SU-DHL-6 (cell line): Measurements from ENCODE around the gene HHAT.

Experiments
- H2AFZ ChIP-seq: fragments of 200-600 bp; sonication (generic); 2 replicates; pipeline ENCODE4 v1.6.1; 2014; ENCODE audit warnings: low read depth, mild to moderate bottlenecking, moderate library complexity, mixed read lengths, antibody characterized with exemption, low read length; ENCODE audit not compliant: severe bottlenecking
- H3F3A ChIP-seq: fragments of 200-600 bp; shearing (Covaris generic); 2 replicates; pipeline ENCODE4 v1.6.0; 2016; ENCODE audit warnings: antibody characterized with exemption, mild to moderate bottlenecking; ENCODE audit not compliant: insufficient read depth
- H3K27ac ChIP-seq: fragments of 200-600 bp; sonication (generic); 2 replicates; pipeline ENCODE4 v1.5.1; 2016; ENCODE audit warnings: low read depth, mild to moderate bottlenecking, low read length, moderate library complexity, mixed read lengths
- H3K27me3 ChIP-seq: fragments of 200-600 bp; sonication (generic), shearing (Covaris generic); 2 replicates; pipeline ENCODE4 v1.6.0; 2014; ENCODE audit warnings: mild to moderate bottlenecking, low read length
- H3K36me3 ChIP-seq: fragments of 200-600 bp; sonication (generic); 2 replicates; pipeline ENCODE4 v1.6.1; 2014; ENCODE audit warnings: mild to moderate bottlenecking, low read length, mixed read lengths
- H3K4me2 ChIP-seq: fragments of 300-600, 200-600 bp; shearing (Covaris generic), sonication (generic); 2 replicates; pipeline ENCODE4 v1.6.0; 2014; ENCODE audit warnings: low read length, low read depth, mild to moderate bottlenecking; ENCODE audit not compliant: poor library complexity, severe bottlenecking
- H3K4me3 ChIP-seq: fragments of 200-600 bp; sonication (generic); 2 replicates; pipeline ENCODE4 v1.5.1; 2014; ENCODE audit warnings: antibody characterized with exemption, low read length, mild to moderate bottlenecking, mixed read lengths; ENCODE audit not compliant: insufficient read depth, poor library complexity, severe bottlenecking
- H3K79me2 ChIP-seq: fragments of 200-600 bp; sonication (generic); 2 replicates; pipeline ENCODE4 v1.6.1; 2014; ENCODE audit warnings: mild to moderate bottlenecking, low read length, moderate library complexity; ENCODE audit not compliant: insufficient read depth
- H3K9ac ChIP-seq: fragments of 200-600 bp; sonication (generic); 2 replicates; pipeline ENCODE4 v1.7.0; 2014; ENCODE audit warnings: mild to moderate bottlenecking, low read length
- H3K9me2 ChIP-seq: fragments of 200-600 bp; sonication (generic); replicated peaks from 2 replicates; pipeline ENCODE4 v1.6.1; 2014; ENCODE audit warnings: low read length; ENCODE audit not compliant: insufficient read depth
- H3K9me3 ChIP-seq: fragments of 200-600 bp; sonication (generic); 2 replicates; pipeline ENCODE4 v1.6.1; 2014; ENCODE audit warnings: low read length, mixed read lengths; ENCODE audit not compliant: insufficient read depth
- H4K20me1 ChIP-seq: fragments of 200-600 bp; sonication (generic); 2 replicates; pipeline ENCODE4 v1.6.1; 2014; ENCODE audit warnings: low read depth, mild to moderate bottlenecking, antibody characterized with exemption, low read length, moderate library complexity, mixed read lengths
- EZH2phosphoT487 ChIP-seq: fragments of 200-600 bp; sonication (generic), shearing (Covaris generic); conservative IDR thresholded peaks from 2 replicates; pipeline ENCODE4 v1.6.1; 2018; ENCODE audit warnings: mild to moderate bottlenecking, antibody characterized with exemption, low read length, moderate library complexity, mixed read lengths
- TF ChIP-seq, protein P1 (sequence below): fragments of 200-600 bp; sonication (generic); IDR thresholded peaks from one replicate; pipeline ENCODE4 v1.5.1; 2017; ENCODE audit warnings: antibody characterized with exemption, mild to moderate bottlenecking, low read length, moderate library complexity; ENCODE audit not compliant: insufficient read depth, poor library complexity, severe bottlenecking

HHAT gene

DNA sequence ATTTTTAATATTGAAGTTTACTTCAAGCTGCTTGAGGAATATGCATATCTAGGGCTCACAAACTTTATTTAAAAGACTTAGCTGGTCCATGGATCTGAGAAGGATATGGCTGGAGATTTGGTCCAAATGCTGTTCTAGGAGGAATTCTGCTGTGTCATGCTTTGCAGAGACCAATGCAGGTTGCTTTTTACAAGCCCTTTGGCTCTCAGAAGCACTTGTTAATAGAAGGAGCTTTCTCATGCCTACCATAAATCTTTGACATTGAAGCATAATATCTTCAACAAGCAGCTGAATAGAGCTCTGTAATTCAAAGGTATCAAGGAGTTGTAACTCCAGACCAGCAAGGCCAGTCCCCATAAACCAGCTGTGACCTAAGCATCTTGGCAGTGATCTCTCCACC is 299.1 kb downstream of the HHAT start:
- Histone ChIP-seq H3K9me2 (no peaks in the 10 kb centered on the region; the same call in 1 of the 2 replicates), H3K4me3 (no peak overlapping the region), H3K4me2 (no peak overlapping the region), H3F3A (no peaks in the 10 kb centered on the region), H3K9me3 (no peaks in the 10 kb centered on the region), H3K27ac (no peak overlapping the region), H4K20me1 (no peaks in the 10 kb centered on the region), H3K9ac (no peak overlapping the region), H3K79me2 (no peaks in the 10 kb centered on the region), H3K36me3 (no peaks in the 10 kb centered on the region), H3K27me3 (no peaks in the 10 kb centered on the region), H2AFZ (no peak overlapping the region)
- TF ChIP-seq, protein P1, sequence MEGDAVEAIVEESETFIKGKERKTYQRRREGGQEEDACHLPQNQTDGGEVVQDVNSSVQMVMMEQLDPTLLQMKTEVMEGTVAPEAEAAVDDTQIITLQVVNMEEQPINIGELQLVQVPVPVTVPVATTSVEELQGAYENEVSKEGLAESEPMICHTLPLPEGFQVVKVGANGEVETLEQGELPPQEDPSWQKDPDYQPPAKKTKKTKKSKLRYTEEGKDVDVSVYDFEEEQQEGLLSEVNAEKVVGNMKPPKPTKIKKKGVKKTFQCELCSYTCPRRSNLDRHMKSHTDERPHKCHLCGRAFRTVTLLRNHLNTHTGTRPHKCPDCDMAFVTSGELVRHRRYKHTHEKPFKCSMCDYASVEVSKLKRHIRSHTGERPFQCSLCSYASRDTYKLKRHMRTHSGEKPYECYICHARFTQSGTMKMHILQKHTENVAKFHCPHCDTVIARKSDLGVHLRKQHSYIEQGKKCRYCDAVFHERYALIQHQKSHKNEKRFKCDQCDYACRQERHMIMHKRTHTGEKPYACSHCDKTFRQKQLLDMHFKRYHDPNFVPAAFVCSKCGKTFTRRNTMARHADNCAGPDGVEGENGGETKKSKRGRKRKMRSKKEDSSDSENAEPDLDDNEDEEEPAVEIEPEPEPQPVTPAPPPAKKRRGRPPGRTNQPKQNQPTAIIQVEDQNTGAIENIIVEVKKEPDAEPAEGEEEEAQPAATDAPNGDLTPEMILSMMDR = no peak
- no peak for TF ChIP-seq EZH2phosphoT487

DNA sequence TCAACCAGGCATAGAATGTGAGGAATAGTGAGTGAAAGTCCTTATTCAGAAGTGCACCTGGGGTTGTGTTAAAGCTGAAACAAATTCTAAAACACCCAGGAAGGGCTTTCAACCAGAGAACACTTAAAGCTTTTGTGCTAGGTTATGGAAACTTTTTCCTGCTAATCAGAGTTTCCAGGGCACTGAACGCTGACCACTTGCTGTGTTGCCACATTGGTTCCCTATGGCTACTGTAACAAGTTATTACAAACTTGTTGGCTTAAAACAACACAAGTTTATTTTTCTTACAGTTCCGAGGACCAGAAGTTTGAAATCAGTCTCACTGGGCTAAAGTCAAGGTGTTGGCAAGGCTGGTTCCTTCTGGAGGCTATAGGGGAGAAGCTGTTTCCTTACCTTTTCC is 300.6 kb downstream of the HHAT start:
- Histone ChIP-seq H3K4me2 (no peak overlapping the region), H3K27me3 (no peaks in the 10 kb centered on the region), H3K4me3 (no peak overlapping the region), H3K36me3 (no peaks in the 10 kb centered on the region), H3F3A (no peaks in the 10 kb centered on the region), H4K20me1 (no peaks in the 10 kb centered on the region), H2AFZ (no peak overlapping the region), H3K9me3 (no peaks in the 10 kb centered on the region), H3K79me2 (no peaks in the 10 kb centered on the region), H3K9me2 (no peaks in the 10 kb centered on the region; the same call in 1 of the 2 replicates), H3K9ac (no peak overlapping the region), H3K27ac (no peak overlapping the region)
- no peak for TF ChIP-seq EZH2phosphoT487
- TF ChIP-seq, protein P1 = no peak

DNA sequence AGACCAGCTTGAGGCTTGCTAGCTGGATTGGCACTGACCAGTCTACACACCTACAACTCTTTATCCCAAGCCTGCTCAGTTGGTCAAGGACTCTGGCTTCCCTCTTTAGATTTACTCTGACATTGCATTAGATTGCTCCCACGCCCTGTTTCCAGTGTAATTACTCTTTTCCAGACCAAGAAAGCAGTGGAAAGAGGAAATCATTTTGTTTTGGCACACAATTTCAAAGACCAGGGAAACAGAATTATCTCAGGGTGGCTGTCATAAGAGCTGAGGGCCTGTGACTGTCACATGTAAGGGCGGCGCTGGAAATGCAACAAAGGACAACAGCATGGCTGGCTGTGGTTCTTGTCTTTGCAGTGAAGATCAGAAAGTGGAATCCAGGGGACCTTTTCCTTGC is 302.7 kb downstream of the HHAT start:
- no peak overlapping the region for H3K4me3 ChIP-seq
- TF ChIP-seq, protein P1 = no peak
- no peak for TF ChIP-seq EZH2phosphoT487
- H3K36me3 ChIP-seq = no peaks in the 10 kb centered on the region
- no peak overlapping the region for H3K27ac ChIP-seq
- H3K9ac ChIP-seq = no peak overlapping the region
- H3K79me2 ChIP-seq = no peaks in the 10 kb centered on the region
- H3K4me2 ChIP-seq = no peak overlapping the region
- no peaks in the 10 kb centered on the region for H3K27me3 ChIP-seq
- H3F3A ChIP-seq = no peaks in the 10 kb centered on the region
- no peaks in the 10 kb centered on the region for H3K9me3 ChIP-seq
- H4K20me1 ChIP-seq = no peaks in the 10 kb centered on the region
- H3K9me2 ChIP-seq = no peaks in the 10 kb centered on the region; the same call in 1 of the 2 replicates
- H2AFZ ChIP-seq = no peak overlapping the region

DNA sequence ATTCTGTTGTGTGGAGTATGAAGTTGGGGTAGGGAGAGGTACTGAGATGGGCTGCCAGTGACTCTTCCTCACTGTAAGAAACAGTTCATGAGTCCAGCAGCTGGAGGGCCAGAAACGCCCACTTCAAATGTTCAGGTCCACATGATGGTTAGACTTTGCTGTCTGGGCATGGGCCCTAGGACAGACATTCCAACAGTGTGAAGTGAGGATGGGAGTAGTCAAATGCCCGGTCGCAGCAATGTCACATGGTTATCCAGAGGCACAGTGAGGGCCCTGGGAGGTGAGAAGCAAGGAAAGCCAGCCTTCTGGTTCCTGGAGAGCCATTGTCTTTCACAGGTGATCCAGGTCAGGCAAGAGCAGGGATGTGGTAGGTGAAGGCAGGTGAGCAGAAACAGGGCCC is 304.4 kb downstream of the HHAT start:
- Histone ChIP-seq H3K27ac (no peak overlapping the region), H4K20me1 (no peaks in the 10 kb centered on the region), H3K36me3 (no peaks in the 10 kb centered on the region), H3F3A (no peaks in the 10 kb centered on the region), H3K9me3 (no peaks in the 10 kb centered on the region), H3K9ac (no peak overlapping the region), H3K79me2 (no peaks in the 10 kb centered on the region), H3K4me2 (no peak overlapping the region), H3K9me2 (no peaks in the 10 kb centered on the region; the same call in 1 of the 2 replicates), H2AFZ (no peak overlapping the region), H3K4me3 (no peak overlapping the region), H3K27me3 (no peaks in the 10 kb centered on the region)
- TF ChIP-seq EZH2phosphoT487 = no peak
- TF ChIP-seq, protein P1 = no peak
